A673 (cell line): ENCODE results near the gene GYS1. TPM values are rescaled to one million over a fixed set of nuclear protein-coding genes. Genes with fewer than 3 reads are reported as not detected.

ENCODE experiments used
- BruUV-seq: library from RNA; stranded (reverse); fragments of 400-500 nt; replicated peaks from 2 replicates; lab custom pipeline; 2021; lab: Mats Ljungman, UMichigan
- CTCF ChIA-PET: fragments of 300-600 bp; sonication (Branson Sonifier 250); formaldehyde crosslinking; loops from one replicate; lab custom pipeline; 2022; ENCODE audit warnings: antibody characterized with exemption; lab: Charles Lee
- POLR2A ChIA-PET: fragments of 300-600 bp; sonication (Branson Sonifier 250); formaldehyde crosslinking; loops from one replicate; lab custom pipeline; 2022; ENCODE audit warnings: antibody characterized with exemption; ENCODE audit not compliant: low non-redundant PET; lab: Charles Lee
- DNase-seq: peaks from one replicate; pipeline ENCODE4 v3.0.0-alpha.2; 2015; ENCODE audit warnings: low spot score
- H3K27ac ChIP-seq: fragments of 200-600 bp; sonication (generic); 2 replicates; pipeline ENCODE4 v1.5.1; 2016; ENCODE audit warnings: mixed run types, low read depth, mild to moderate bottlenecking, mixed read lengths, antibody characterized with exemption, low read length; ENCODE audit not compliant: poor library complexity, severe bottlenecking
- H3K27me3 ChIP-seq: fragments of 200-600 bp; sonication (generic); replicated peaks from 2 replicates; pipeline ENCODE4 v1.6.1; 2017; ENCODE audit warnings: mixed run types, low read depth, mild to moderate bottlenecking, mixed read lengths, antibody characterized with exemption, low read length; ENCODE audit not compliant: insufficient read depth, poor library complexity
- H3K36me3 ChIP-seq: fragments of 200-600 bp; sonication (generic); 2 replicates; pipeline ENCODE4 v1.6.1; 2016; ENCODE audit warnings: mixed run types, mild to moderate bottlenecking, mixed read lengths, antibody characterized with exemption, low read length; ENCODE audit not compliant: insufficient read depth, poor library complexity, severe bottlenecking
- H3K4me1 ChIP-seq: fragments of 200-600 bp; sonication (generic); 2 replicates; pipeline ENCODE4 v1.6.1; 2017; ENCODE audit warnings: mixed run types, mild to moderate bottlenecking, mixed read lengths, antibody characterized with exemption, low read length; ENCODE audit not compliant: insufficient read depth, poor library complexity, severe bottlenecking
- H3K4me3 ChIP-seq: fragments of 200-600 bp; sonication (generic); 2 replicates; pipeline ENCODE4 v1.5.1; 2016; ENCODE audit warnings: low read depth, mixed run types, mild to moderate bottlenecking, mixed read lengths, low read length; ENCODE audit not compliant: poor library complexity, severe bottlenecking
- H3K9me3 ChIP-seq: fragments of 200-600 bp; sonication (generic); 2 replicates; pipeline ENCODE4 v1.6.1; 2016; ENCODE audit warnings: mixed run types, low read depth, mild to moderate bottlenecking, mixed read lengths, antibody characterized with exemption, low read length; ENCODE audit not compliant: poor library complexity, severe bottlenecking
- CTCF ChIP-seq: fragments of 300-800, 200-600 bp; sonication (generic); conservative IDR thresholded peaks from 2 replicates; pipeline ENCODE4 v1.5.1; 2017; ENCODE audit warnings: low read depth, mild to moderate bottlenecking, antibody characterized with exemption, low read length, moderate library complexity, mixed read lengths
- EZH2 ChIP-seq: fragments of 200-600 bp; sonication (generic); IDR thresholded peaks from 2 replicates; pipeline ENCODE4 v1.6.1; 2017; ENCODE audit warnings: borderline replicate concordance, low read depth, mild to moderate bottlenecking, mixed read lengths, antibody characterized with exemption, low read length; ENCODE audit not compliant: poor library complexity, severe bottlenecking
- intact Hi-C: fragments of 100-400 bp; cut with micrococcal nuclease; formaldehyde crosslinking; loops from one replicate; pipeline ENCODE4 v1.10.0; 2022; ENCODE audit not compliant: unreplicated experiment
- total RNA-seq: library from RNA; stranded (reverse); gene quantifications from 2 replicates; pipeline ENCODE4 v1.2.3, GENCODE V29; 2021

Gene GYS1
- total RNA-seq, 1 experiment from 2014 or later, result 57.0 TPM

GRCh38 chr19:48962849-48963165 lies 30.3 kb downstream of the GYS1 start:
- ChIA-PET CTCF (no interaction called here), POLR2A (no interaction called here)
- TF ChIP-seq CTCF, result no peak
- TF ChIP-seq EZH2, result no peak
- Histone ChIP-seq H3K27ac (peak overlapping the region; percentile 95), H3K27me3 (no peaks in the 10 kb centered on the region), H3K9me3 (no peaks in the 10 kb centered on the region), H3K4me1 (peaks cover 31% of the 10 kb centered on the region), H3K4me3 (no peak overlapping the region), H3K36me3 (peaks cover 12% of the 10 kb centered on the region)
- no peak for DNase-seq
- intact Hi-C loops, result loop anchor here (10.0 kb wide), 2 partner anchors 88 to 318 kb away; partner anchors contain the start of genes CA11 and PPP1R15A
- BruUV-seq, result no TSS peak

GRCh38 chr19:48962029-48962848 lies 30.9 kb downstream of the GYS1 start:
- intact Hi-C loops, result loop anchor here (10.0 kb wide), 2 partner anchors 87 to 317 kb away; partner anchors contain the start of genes CA11 and PPP1R15A
- Histone ChIP-seq H3K27ac (peak overlapping the region; percentile 63), H3K36me3 (peaks cover 12% of the 10 kb centered on the region), H3K4me3 (no peak overlapping the region), H3K4me1 (peaks cover 30% of the 10 kb centered on the region), H3K27me3 (no peaks in the 10 kb centered on the region), H3K9me3 (no peaks in the 10 kb centered on the region)
- no TSS peak for BruUV-seq
- CTCF ChIA-PET, result interaction anchor here (0.6 kb wide), 1 partner anchor 31 kb away, joined by 10 read pairs; the partner anchor contains the start of gene RUVBL2
- POLR2A ChIA-PET, result no interaction called here
- TF ChIP-seq CTCF (no peak), EZH2 (no peak)
- DNase-seq, result no peak

- DNase-seq, result no peak
- TF ChIP-seq EZH2 (no peak), CTCF (no peak)
- peaks cover 8% of the 10 kb centered on the region for H3K36me3 ChIP-seq
- CTCF ChIA-PET, result interaction anchor here (0.6 kb wide), 1 partner anchor 32 kb away, joined by 10 read pairs; the partner anchor contains the start of gene RUVBL2
- POLR2A ChIA-PET, result no interaction called here
- H3K4me3 ChIP-seq, result no peak overlapping the region
- H3K4me1 ChIP-seq, result peaks cover 24% of the 10 kb centered on the region
- BruUV-seq, result no TSS peak
- intact Hi-C loops, result loop anchor here (10.0 kb wide), 2 partner anchors 87 to 317 kb away; partner anchors contain the start of genes CA11 and PPP1R15A
- H3K9me3 ChIP-seq, result no peaks in the 10 kb centered on the region
- H3K27ac ChIP-seq, result peak overlapping the region; percentile 63
- H3K27me3 ChIP-seq, result no peaks in the 10 kb centered on the region
These were observed 31.5 kb downstream of the GYS1 start for GRCh38 chr19:48961673-48962028.
